Spleen (tissue), 7 donors: ENCODE results near the gene OTUD7B.
"Not testable (repeated sequence)": the region's sequence is repeated elsewhere in the genome, so short reads cannot be mapped to it uniquely, and the experiment has no call there.

Source experiments
- POLR2A ChIP-seq, 3 donors: fragments of 450-650 bp; IDR thresholded peaks; one replicate each; pipeline ENCODE4 v1.5.1; 2017; ENCODE audit warnings: antibody characterized with exemption in 3 of 3, mild to moderate bottlenecking in 1 of 3
- TF ChIP-seq, protein P1 (sequence below), 11 experiments: fragments of 200-600 bp in 7 of 11; fragments of 450-650 bp in 4 of 11; sonication (generic) in 4 of 11; IDR thresholded peaks in 8 of 11; conservative IDR thresholded peaks in 3 of 11; 1 replicate in 7 of 11; 2 replicates in 4 of 11; pipeline versions ENCODE4 v1.4.0 to v1.8.0; 2016 to 2021; ENCODE audit warnings: antibody characterized with exemption in 11 of 11, inconsistent platforms in 4 of 11, mild to moderate bottlenecking in 1 of 11
- donor health status: DM: no; HTN: no; CAD: no; lungs with moderate emphysema.
- donor health status: DM: no; HTN: no; CAD: no.
- donor health status: DM: no; HTN: no; CAD: no.

DNA sequence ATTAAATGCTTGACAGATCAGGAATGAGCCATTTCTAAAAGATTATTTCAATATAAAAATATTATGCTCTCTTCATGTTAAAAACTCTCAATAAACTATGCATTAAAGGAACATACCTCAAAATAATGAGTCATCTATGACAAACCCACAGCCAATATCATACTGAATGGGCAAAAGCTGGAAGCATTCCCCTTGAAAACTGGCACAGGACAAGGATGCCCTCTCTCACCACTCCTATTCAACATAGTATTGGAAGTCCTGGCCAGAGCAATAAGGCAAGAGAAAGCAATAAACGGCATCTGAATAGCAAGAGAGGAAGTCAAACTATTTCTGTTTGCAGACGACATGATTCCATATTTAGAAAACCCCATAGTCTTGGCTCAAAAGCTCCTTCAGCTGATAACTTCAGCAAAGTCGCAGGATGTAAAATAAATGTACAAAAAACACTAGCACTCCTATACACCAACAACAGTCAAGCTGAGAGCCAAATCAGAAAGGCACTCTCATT is 41.4 kb upstream of the OTUD7B start:
- TF ChIP-seq, protein P1, sequence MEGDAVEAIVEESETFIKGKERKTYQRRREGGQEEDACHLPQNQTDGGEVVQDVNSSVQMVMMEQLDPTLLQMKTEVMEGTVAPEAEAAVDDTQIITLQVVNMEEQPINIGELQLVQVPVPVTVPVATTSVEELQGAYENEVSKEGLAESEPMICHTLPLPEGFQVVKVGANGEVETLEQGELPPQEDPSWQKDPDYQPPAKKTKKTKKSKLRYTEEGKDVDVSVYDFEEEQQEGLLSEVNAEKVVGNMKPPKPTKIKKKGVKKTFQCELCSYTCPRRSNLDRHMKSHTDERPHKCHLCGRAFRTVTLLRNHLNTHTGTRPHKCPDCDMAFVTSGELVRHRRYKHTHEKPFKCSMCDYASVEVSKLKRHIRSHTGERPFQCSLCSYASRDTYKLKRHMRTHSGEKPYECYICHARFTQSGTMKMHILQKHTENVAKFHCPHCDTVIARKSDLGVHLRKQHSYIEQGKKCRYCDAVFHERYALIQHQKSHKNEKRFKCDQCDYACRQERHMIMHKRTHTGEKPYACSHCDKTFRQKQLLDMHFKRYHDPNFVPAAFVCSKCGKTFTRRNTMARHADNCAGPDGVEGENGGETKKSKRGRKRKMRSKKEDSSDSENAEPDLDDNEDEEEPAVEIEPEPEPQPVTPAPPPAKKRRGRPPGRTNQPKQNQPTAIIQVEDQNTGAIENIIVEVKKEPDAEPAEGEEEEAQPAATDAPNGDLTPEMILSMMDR (IDR thresholded peaks at IDR 0.05 in 8 of 11, conservative IDR thresholded peaks at IDR 0.05 in 3 of 11): not testable (repeated sequence)
- TF ChIP-seq POLR2A (IDR thresholded peaks at IDR 0.05): not testable (repeated sequence)
